Calu3 (cell line): ENCODE data around the gene DNAJC27. TPM values are rescaled to one million over a fixed set of nuclear protein-coding genes. Genes with fewer than 3 reads are reported as not detected.

Experiments used
- BruUV-seq: library from RNA; stranded (reverse); fragments of 400-500 nt; replicated peaks from 2 replicates; lab custom pipeline; 2021; lab: Mats Ljungman, UMichigan
- CTCF ChIA-PET: fragments of 300-600 bp; sonication (Branson Sonifier 250); formaldehyde crosslinking; loops from one replicate; lab custom pipeline; 2022; ENCODE audit warnings: antibody characterized with exemption; lab: Charles Lee
- DNase-seq: peaks from one replicate; pipeline ENCODE4 v3.0.0; 2022
- H3K27ac Mint-ChIP-seq: one replicate; pipeline ENCODE4 v1.8.0; 2022; ENCODE audit warnings: mixed read lengths; ENCODE audit not compliant: unreplicated experiment
- H3K27me3 Mint-ChIP-seq: one replicate; pipeline ENCODE4 v1.8.0; 2022; ENCODE audit warnings: mixed read lengths; ENCODE audit not compliant: unreplicated experiment
- H3K36me3 Mint-ChIP-seq: one replicate; pipeline ENCODE4 v1.8.0; 2022; ENCODE audit warnings: mild to moderate bottlenecking, moderate library complexity, mixed read lengths; ENCODE audit not compliant: insufficient read depth, unreplicated experiment
- H3K4me1 Mint-ChIP-seq: one replicate; pipeline ENCODE4 v1.8.0; 2022; ENCODE audit warnings: mild to moderate bottlenecking, low read depth, mixed read lengths; ENCODE audit not compliant: unreplicated experiment
- H3K4me3 Mint-ChIP-seq: one replicate; pipeline ENCODE4 v1.8.0; 2022; ENCODE audit warnings: mild to moderate bottlenecking, low read depth, moderate library complexity, mixed read lengths; ENCODE audit not compliant: unreplicated experiment
- H3K9me3 Mint-ChIP-seq: one replicate; pipeline ENCODE4 v1.8.0; 2022; ENCODE audit warnings: low read depth, mixed read lengths; ENCODE audit not compliant: unreplicated experiment
- CTCF ChIP-seq: fragments of 200-600 bp; IDR thresholded peaks from one replicate; pipeline ENCODE4 v1.8.0; 2022; ENCODE audit warnings: antibody characterized with exemption; ENCODE audit not compliant: unreplicated experiment
- intact Hi-C: fragments of 100-400 bp; cut with micrococcal nuclease; formaldehyde crosslinking; loops from one replicate; pipeline ENCODE4 v1.10.0; 2022; ENCODE audit not compliant: unreplicated experiment
- total RNA-seq: library from RNA; stranded (reverse); gene quantifications from 2 replicates; pipeline ENCODE4 v1.2.3, GENCODE V29; 2022

DNAJC27 gene
- total RNA-seq, 1 experiment from 2014 or later, result 4.6 TPM

- intact Hi-C loops, result no loop called here
- no peaks in the 10 kb centered on the region for H3K4me1 Mint-ChIP-seq
- DNase-seq, result no peak
- H3K9me3 Mint-ChIP-seq, result peaks cover 5% of the 10 kb centered on the region
- H3K4me3 Mint-ChIP-seq, result no peak overlapping the region
- no peaks in the 10 kb centered on the region for H3K27me3 Mint-ChIP-seq
- H3K36me3 Mint-ChIP-seq, result peaks cover under 1% of the 10 kb centered on the region
- no peak overlapping the region for H3K27ac Mint-ChIP-seq
- no TSS peak for BruUV-seq
- no peak for TF ChIP-seq CTCF
- CTCF ChIA-PET, result no interaction called here
Observed at GRCh38 chr2:24955232-24955631, 16.5 kb downstream of the DNAJC27 start.

GRCh38 chr2:24950102-24950501 is 21.7 kb downstream of the DNAJC27 start:
- peaks cover 1% of the 10 kb centered on the region for H3K9me3 Mint-ChIP-seq
- CTCF ChIA-PET, result no interaction called here
- no peak overlapping the region for H3K4me3 Mint-ChIP-seq
- no peaks in the 10 kb centered on the region for H3K36me3 Mint-ChIP-seq
- no peak overlapping the region for H3K27ac Mint-ChIP-seq
- no peaks in the 10 kb centered on the region for H3K4me1 Mint-ChIP-seq
- DNase-seq, result no peak
- no peaks in the 10 kb centered on the region for H3K27me3 Mint-ChIP-seq
- no peak for TF ChIP-seq CTCF
- intact Hi-C loops, result no loop called here
- no TSS peak for BruUV-seq

- Mint-ChIP-seq H3K9me3 (no peaks in the 10 kb centered on the region), H3K27me3 (no peaks in the 10 kb centered on the region), H3K4me3 (no peak overlapping the region), H3K27ac (no peak overlapping the region), H3K4me1 (no peaks in the 10 kb centered on the region), H3K36me3 (no peaks in the 10 kb centered on the region)
- intact Hi-C loops, result no loop called here
- CTCF ChIA-PET, result no interaction called here
- no TSS peak for BruUV-seq
- DNase-seq, result no peak
- TF ChIP-seq CTCF, result no peak
Observed at GRCh38 chr2:24948506-24948905, 23.2 kb downstream of the DNAJC27 start.

GRCh38 chr2:24947561-24948157 is 24.1 kb downstream of the DNAJC27 start:
- Mint-ChIP-seq H3K4me1 (no peaks in the 10 kb centered on the region), H3K27me3 (no peaks in the 10 kb centered on the region), H3K27ac (no peak overlapping the region), H3K36me3 (no peaks in the 10 kb centered on the region), H3K9me3 (no peaks in the 10 kb centered on the region), H3K4me3 (no peak overlapping the region)
- CTCF ChIA-PET, result no interaction called here
- TF ChIP-seq CTCF, result no peak
- no peak for DNase-seq
- BruUV-seq, result no TSS peak
- intact Hi-C loops, result no loop called here
